Activated CD8-positive, alpha-beta T cell treated with anti-CD3 and anti-CD28 coated beads for 36 hours (primary cell): ENCODE results near the gene GRIK3. TPM values are rescaled to one million over a fixed set of nuclear protein-coding genes. Genes with fewer than 3 reads are reported as not detected.

Experiments
- ATAC-seq: fragments of 200-7000 bp; cut with Tn5 transposase; one replicate; pipeline ENCODE4 v1.10.0; 2021; ENCODE audit warnings: mild to moderate bottlenecking, moderate library complexity
- CTCF ChIA-PET: fragments of 350-600 bp; sonication (Branson Sonifier 250); formaldehyde crosslinking; loops from one replicate; lab custom pipeline; 2021; ENCODE audit warnings: antibody characterized with exemption; lab: Charles Lee
- POLR2A ChIA-PET: fragments of 350-600 bp; sonication (Branson Sonifier 250); formaldehyde crosslinking; loops from one replicate; lab custom pipeline; 2021; ENCODE audit warnings: antibody characterized with exemption; lab: Charles Lee
- DNase-seq: peaks from one replicate; pipeline ENCODE4 v3.0.0-alpha.2; 2020
- H3K27ac Mint-ChIP-seq: one replicate; pipeline ENCODE4 v1.8.0; 2021; ENCODE audit warnings: mild to moderate bottlenecking, mixed read lengths
- H3K27me3 Mint-ChIP-seq: one replicate; pipeline ENCODE4 v1.8.0; 2021; ENCODE audit warnings: mixed read lengths
- H3K36me3 Mint-ChIP-seq: one replicate; pipeline ENCODE4 v1.8.0; 2021; ENCODE audit warnings: low read depth, mixed read lengths
- H3K4me1 Mint-ChIP-seq: one replicate; pipeline ENCODE4 v1.8.0; 2021; ENCODE audit warnings: low read depth, mixed read lengths
- H3K4me3 Mint-ChIP-seq: one replicate; pipeline ENCODE4 v1.8.0; 2021; ENCODE audit warnings: mild to moderate bottlenecking, moderate library complexity, mixed read lengths
- H3K9me3 Mint-ChIP-seq: one replicate; pipeline ENCODE4 v1.8.0; 2021; ENCODE audit warnings: mixed read lengths
- intact Hi-C: fragments of 100-400 bp; cut with micrococcal nuclease; formaldehyde crosslinking; loops from one replicate; pipeline ENCODE4 v1.10.0; 2022
- total RNA-seq, 2 experiments: library from RNA; stranded (reverse); gene quantifications; one replicate each; pipeline ENCODE4 v1.2.3, GENCODE V29; 2021
- TF ChIP-seq, protein P1 (sequence below): fragments of 200-600 bp; IDR thresholded peaks from one replicate; pipeline ENCODE4 v1.8.0; 2022; ENCODE audit warnings: antibody characterized with exemption, mild to moderate bottlenecking

Gene GRIK3
- total RNA-seq, 2 experiments from 2014 or later: not detected

DNA sequence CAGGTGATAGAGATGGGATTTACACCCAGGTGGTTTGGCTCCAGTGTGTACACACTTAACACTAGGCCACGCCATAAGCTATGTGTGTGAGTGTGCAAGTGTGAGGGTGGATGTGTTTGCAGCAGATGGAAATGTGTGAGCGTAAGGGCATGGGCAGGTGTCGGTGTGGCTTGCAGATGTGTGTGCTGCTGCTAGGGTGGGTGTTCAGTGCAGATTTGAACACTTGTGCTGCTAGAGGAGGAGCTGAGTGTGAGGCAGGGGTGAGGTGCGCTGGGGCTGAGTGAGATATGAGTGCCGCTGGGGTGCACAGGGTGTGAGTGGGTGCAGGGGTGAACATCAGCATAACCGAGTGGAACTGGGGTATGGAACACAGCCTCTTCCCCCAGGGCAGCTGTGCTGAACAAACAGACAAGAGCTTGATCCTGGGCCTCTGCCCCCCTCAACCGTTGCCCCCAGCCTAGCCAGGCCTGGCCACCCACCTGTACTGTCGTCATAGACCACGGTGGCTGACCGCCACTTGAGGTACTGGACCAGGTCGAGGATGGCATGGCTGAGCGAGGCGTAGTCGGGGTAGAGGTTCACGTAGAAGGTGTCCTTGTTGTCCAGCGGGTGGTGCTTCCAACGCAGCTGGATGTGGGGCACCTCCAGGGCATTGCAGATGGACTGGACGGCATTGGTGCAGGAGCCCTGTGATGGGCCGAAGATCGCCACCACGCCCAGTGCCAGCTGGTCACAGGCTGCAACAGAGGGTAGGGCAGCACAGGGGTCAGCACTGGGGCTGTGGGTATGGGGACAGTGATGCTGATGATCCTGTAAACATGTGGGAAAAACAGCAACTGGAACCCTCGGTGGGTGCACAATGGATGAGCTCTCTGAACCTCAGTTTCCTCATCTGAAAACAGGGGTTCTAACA is 153.9 kb downstream of the GRIK3 start:
- ATAC-seq: no peak
- H3K36me3 Mint-ChIP-seq: no peaks in the 10 kb centered on the region
- H3K9me3 Mint-ChIP-seq: no peaks in the 10 kb centered on the region
- POLR2A ChIA-PET: no interaction called here
- CTCF ChIA-PET: no interaction called here
- intact Hi-C loops: no loop called here
- no peak overlapping the region for H3K27ac Mint-ChIP-seq
- peaks cover 11% of the 10 kb centered on the region for H3K27me3 Mint-ChIP-seq
- no peak for DNase-seq
- H3K4me3 Mint-ChIP-seq: no peak overlapping the region
- H3K4me1 Mint-ChIP-seq: no peaks in the 10 kb centered on the region
- TF ChIP-seq, protein P1, sequence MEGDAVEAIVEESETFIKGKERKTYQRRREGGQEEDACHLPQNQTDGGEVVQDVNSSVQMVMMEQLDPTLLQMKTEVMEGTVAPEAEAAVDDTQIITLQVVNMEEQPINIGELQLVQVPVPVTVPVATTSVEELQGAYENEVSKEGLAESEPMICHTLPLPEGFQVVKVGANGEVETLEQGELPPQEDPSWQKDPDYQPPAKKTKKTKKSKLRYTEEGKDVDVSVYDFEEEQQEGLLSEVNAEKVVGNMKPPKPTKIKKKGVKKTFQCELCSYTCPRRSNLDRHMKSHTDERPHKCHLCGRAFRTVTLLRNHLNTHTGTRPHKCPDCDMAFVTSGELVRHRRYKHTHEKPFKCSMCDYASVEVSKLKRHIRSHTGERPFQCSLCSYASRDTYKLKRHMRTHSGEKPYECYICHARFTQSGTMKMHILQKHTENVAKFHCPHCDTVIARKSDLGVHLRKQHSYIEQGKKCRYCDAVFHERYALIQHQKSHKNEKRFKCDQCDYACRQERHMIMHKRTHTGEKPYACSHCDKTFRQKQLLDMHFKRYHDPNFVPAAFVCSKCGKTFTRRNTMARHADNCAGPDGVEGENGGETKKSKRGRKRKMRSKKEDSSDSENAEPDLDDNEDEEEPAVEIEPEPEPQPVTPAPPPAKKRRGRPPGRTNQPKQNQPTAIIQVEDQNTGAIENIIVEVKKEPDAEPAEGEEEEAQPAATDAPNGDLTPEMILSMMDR: no peak

DNA sequence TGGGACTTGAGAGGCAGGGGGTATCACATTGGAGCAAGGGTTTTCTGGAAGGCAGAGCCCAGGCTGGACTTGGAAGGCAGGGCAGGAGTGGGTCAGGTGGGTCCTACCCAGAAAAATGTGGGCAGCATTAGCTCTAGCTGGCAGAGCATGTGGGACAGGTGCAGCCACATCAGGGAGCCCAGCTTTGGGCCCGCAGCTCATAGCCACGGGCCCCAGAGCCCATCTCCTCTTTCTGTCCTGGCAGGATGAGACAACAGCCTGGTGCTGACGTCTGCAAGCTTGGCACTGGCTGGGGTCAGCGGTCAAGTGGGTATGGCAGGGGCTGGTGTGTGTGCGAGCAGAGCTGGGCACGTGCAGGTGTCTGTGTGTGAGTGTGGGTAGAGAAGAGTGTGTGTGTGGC is 154.7 kb downstream of the GRIK3 start:
- TF ChIP-seq, protein P1: no peak
- no peaks in the 10 kb centered on the region for H3K36me3 Mint-ChIP-seq
- no peak for ATAC-seq
- ChIA-PET POLR2A (no interaction called here), CTCF (no interaction called here)
- no peak overlapping the region for H3K27ac Mint-ChIP-seq
- no peak overlapping the region for H3K4me3 Mint-ChIP-seq
- intact Hi-C loops: no loop called here
- H3K27me3 Mint-ChIP-seq: peaks cover 11% of the 10 kb centered on the region
- H3K4me1 Mint-ChIP-seq: no peaks in the 10 kb centered on the region
- no peaks in the 10 kb centered on the region for H3K9me3 Mint-ChIP-seq
- DNase-seq: no peak

DNA sequence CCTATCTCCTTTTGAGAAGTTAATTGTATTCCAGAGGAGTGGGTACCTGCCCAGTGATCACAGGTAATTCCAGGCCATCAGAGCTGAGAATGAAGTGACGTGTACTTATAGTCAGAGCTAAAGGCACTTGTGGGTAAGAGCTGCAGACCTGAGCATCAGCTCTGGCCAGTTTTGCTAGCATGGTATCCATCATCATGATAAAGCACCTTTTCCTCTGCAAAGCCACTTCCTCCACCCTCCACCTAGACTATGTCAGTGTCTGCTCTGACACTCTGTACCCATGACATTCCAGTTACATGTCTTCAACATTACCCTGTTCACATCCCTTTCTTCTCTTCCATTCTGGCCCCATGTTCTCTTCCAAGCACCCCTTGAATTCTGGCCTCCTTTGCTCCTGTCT is 157.3 kb downstream of the GRIK3 start:
- POLR2A ChIA-PET: no interaction called here
- TF ChIP-seq, protein P1: no peak
- DNase-seq: no peak
- CTCF ChIA-PET: no interaction called here
- Mint-ChIP-seq H3K27ac (no peak overlapping the region), H3K36me3 (no peaks in the 10 kb centered on the region), H3K27me3 (peaks cover 11% of the 10 kb centered on the region), H3K4me1 (no peaks in the 10 kb centered on the region), H3K9me3 (no peaks in the 10 kb centered on the region), H3K4me3 (no peak overlapping the region)
- no peak for ATAC-seq
- intact Hi-C loops: no loop called here

DNA sequence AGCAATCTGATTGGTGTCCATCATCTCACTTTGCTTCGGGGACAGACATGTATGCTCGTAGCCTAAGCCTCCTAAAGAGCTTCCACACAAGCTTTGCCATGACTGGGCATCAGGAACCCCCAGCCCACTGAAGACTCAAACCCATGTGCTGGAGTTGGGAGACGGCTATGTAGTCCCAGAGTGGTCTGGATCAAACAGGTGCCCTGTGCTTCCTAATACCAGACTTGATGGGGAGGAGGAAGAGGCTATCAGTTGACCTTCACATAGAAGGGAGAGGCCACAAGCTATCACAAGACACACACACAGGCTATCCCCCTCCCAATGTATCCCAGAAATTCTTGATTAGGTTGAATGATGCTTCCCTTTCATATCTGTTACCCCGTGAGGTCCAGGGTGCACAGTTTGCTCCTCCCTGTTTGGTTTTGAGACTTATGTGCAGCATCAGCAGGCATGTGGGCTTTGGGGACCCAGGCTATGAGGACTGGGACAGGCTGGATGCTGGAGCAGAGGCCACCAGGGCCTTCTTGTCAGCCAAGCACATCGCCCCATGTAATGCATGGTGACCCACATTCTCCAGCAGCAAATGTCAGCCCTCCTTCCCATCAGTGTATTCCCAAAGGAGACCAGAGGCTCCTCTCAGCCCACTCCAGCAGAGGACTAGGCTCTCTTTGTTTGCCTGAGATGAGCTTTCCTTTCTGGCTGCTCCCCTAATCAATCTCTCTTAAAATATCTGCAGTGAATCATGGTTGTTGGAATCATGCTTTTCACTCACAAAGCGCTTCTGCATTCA is 159.8 kb downstream of the GRIK3 start:
- no peak for ATAC-seq
- peaks cover 5% of the 10 kb centered on the region for H3K27me3 Mint-ChIP-seq
- POLR2A ChIA-PET: no interaction called here
- DNase-seq: no peak
- H3K4me3 Mint-ChIP-seq: no peak overlapping the region
- intact Hi-C loops: no loop called here
- CTCF ChIA-PET: no interaction called here
- TF ChIP-seq, protein P1: no peak
- H3K9me3 Mint-ChIP-seq: no peaks in the 10 kb centered on the region
- H3K4me1 Mint-ChIP-seq: no peaks in the 10 kb centered on the region
- H3K27ac Mint-ChIP-seq: no peak overlapping the region
- H3K36me3 Mint-ChIP-seq: no peaks in the 10 kb centered on the region

DNA sequence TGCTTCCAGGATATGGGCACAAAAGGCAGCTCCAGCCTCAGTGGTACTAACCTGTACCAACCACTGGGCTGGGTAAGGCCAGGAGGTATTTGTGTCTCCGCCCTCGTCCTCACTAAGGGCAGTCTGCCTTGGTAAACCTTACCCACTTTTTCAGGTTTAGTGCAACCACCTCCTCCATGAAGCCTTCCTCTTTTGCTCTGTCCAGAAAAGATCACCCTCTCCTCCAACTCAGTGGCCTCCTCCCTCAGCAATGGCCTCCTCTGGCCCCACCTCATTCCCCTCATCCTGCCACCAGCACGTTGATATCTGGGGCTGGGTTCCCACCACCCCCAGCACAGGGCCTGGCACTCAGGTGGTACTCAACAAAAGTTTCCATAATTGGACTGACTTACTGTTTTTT is 161.5 kb downstream of the GRIK3 start:
- no peak for ATAC-seq
- Mint-ChIP-seq H3K4me1 (no peaks in the 10 kb centered on the region), H3K27me3 (peaks cover 3% of the 10 kb centered on the region), H3K4me3 (no peak overlapping the region), H3K9me3 (no peaks in the 10 kb centered on the region), H3K27ac (no peak overlapping the region), H3K36me3 (no peaks in the 10 kb centered on the region)
- no peak for DNase-seq
- ChIA-PET CTCF (interaction anchor here (1.7 kb wide), 1 partner anchor 8 kb away, joined by 5 read pairs; no protein-coding TSS in a partner anchor), POLR2A (no interaction called here)
- intact Hi-C loops: no loop called here
- TF ChIP-seq, protein P1: no peak
